Measurements from ENCODE around the gene CHRNA4.

CHRNA4 gene

DNA sequence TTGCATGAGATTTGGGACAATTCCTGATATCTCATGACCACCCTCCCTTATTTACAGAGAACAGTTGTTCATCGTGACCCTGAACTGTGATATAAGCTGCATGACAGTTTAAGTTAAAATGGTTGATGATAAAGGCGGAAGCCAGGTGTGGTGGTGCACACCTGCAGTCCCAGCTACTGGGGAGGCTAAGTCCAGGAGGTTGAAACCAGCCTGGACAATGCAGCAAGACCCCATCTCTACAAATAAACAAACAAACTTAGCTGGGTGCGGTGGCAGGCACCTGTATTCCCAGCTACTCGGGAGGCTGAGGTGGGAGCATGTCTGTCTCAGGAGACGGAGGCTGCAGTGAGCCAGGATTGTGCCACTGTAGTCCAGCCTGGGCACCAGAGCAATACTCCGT, 44.1 kb downstream of the CHRNA4 start:
- H3K27me3 ChIP-seq (ENCODE audit: insufficient read depth, insufficient read length), result no peaks in the 10 kb centered on the region
- H3K9me3 ChIP-seq (ENCODE audit: insufficient read depth, low read length), result no peaks in the 10 kb centered on the region

GRCh38 chr20:63316502-63316921, 44.6 kb downstream of the CHRNA4 start:
- no peaks in the 10 kb centered on the region for H3K9me3 ChIP-seq (ENCODE audit: insufficient read depth, low read length)
- H3K9ac ChIP-seq (ENCODE audit: insufficient read length, low read depth), result no peak overlapping the region
- H3K27me3 ChIP-seq (ENCODE audit: insufficient read depth, insufficient read length), result no peaks in the 10 kb centered on the region
- H3K4me1 ChIP-seq (ENCODE audit: insufficient read depth, insufficient read length), result peaks cover 8% of the 10 kb centered on the region
- H3K4me3 ChIP-seq (ENCODE audit: insufficient read length, low read depth), result no peak overlapping the region
- TF ChIP-seq SUZ12 (IDR thresholded peaks at IDR 0.05; ENCODE audit: extremely low read depth, insufficient read depth, insufficient read length) (no peak), ZNF274 (IDR thresholded peaks at IDR 0.05; ENCODE audit: low read depth, low read length) (no peak), YY1 (IDR thresholded peaks at IDR 0.05; ENCODE audit: insufficient read depth, insufficient read length) (no peak)
- DNase-seq (ENCODE audit: low read depth, low spot score), result no peak
- peaks cover 8% of the 10 kb centered on the region for H3K36me3 ChIP-seq (ENCODE audit: insufficient read depth, insufficient read length, low read length)

More for the DNA sequence above, 44.1 kb downstream of the CHRNA4 start:
- peaks cover 8% of the 10 kb centered on the region for H3K4me1 ChIP-seq (ENCODE audit: insufficient read depth, insufficient read length)
- H3K9ac ChIP-seq (ENCODE audit: insufficient read length, low read depth), result no peak overlapping the region
- peaks cover 8% of the 10 kb centered on the region for H3K36me3 ChIP-seq (ENCODE audit: insufficient read depth, insufficient read length, low read length)
- H3K4me3 ChIP-seq (ENCODE audit: insufficient read length, low read depth), result no peak overlapping the region
- TF ChIP-seq ZNF274 (IDR thresholded peaks at IDR 0.05; ENCODE audit: low read depth, low read length) (no peak), SUZ12 (IDR thresholded peaks at IDR 0.05; ENCODE audit: extremely low read depth, insufficient read depth, insufficient read length) (no peak), YY1 (IDR thresholded peaks at IDR 0.05; ENCODE audit: insufficient read depth, insufficient read length) (no peak)
- DNase-seq (ENCODE audit: low read depth, low spot score), result no peak

GRCh38 chr20:63315731-63316491, 45.2 kb downstream of the CHRNA4 start:
- no peak overlapping the region for H3K4me3 ChIP-seq (ENCODE audit: insufficient read length, low read depth)
- no peaks in the 10 kb centered on the region for H3K27me3 ChIP-seq (ENCODE audit: insufficient read depth, insufficient read length)
- peaks cover 8% of the 10 kb centered on the region for H3K4me1 ChIP-seq (ENCODE audit: insufficient read depth, insufficient read length)
- no peaks in the 10 kb centered on the region for H3K9me3 ChIP-seq (ENCODE audit: insufficient read depth, low read length)
- H3K9ac ChIP-seq (ENCODE audit: insufficient read length, low read depth), result no peak overlapping the region
- TF ChIP-seq SUZ12 (IDR thresholded peaks at IDR 0.05; ENCODE audit: extremely low read depth, insufficient read depth, insufficient read length) (no peak), YY1 (IDR thresholded peaks at IDR 0.05; ENCODE audit: insufficient read depth, insufficient read length) (no peak)
- peaks cover 8% of the 10 kb centered on the region for H3K36me3 ChIP-seq (ENCODE audit: insufficient read depth, insufficient read length, low read length)
- DNase-seq (ENCODE audit: low read depth, low spot score), result no peak

GRCh38 chr20:63315240-63315689, 45.9 kb downstream of the CHRNA4 start:
- H3K36me3 ChIP-seq (ENCODE audit: insufficient read depth, insufficient read length, low read length), result peaks cover 8% of the 10 kb centered on the region
- no peak overlapping the region for H3K4me3 ChIP-seq (ENCODE audit: insufficient read length, low read depth)
- no peak overlapping the region for H3K9ac ChIP-seq (ENCODE audit: insufficient read length, low read depth)
- no peak for TF ChIP-seq SUZ12 (IDR thresholded peaks at IDR 0.05; ENCODE audit: extremely low read depth, insufficient read depth, insufficient read length)
- TF ChIP-seq YY1 (IDR thresholded peaks at IDR 0.05; ENCODE audit: insufficient read depth, insufficient read length), result no peak
- no peak for TF ChIP-seq ZNF274 (IDR thresholded peaks at IDR 0.05; ENCODE audit: low read depth, low read length)
- no peaks in the 10 kb centered on the region for H3K27me3 ChIP-seq (ENCODE audit: insufficient read depth, insufficient read length)
- no peak for DNase-seq (ENCODE audit: low read depth, low spot score)
- no peaks in the 10 kb centered on the region for H3K9me3 ChIP-seq (ENCODE audit: insufficient read depth, low read length)
- peaks cover 8% of the 10 kb centered on the region for H3K4me1 ChIP-seq (ENCODE audit: insufficient read depth, insufficient read length)

DNA sequence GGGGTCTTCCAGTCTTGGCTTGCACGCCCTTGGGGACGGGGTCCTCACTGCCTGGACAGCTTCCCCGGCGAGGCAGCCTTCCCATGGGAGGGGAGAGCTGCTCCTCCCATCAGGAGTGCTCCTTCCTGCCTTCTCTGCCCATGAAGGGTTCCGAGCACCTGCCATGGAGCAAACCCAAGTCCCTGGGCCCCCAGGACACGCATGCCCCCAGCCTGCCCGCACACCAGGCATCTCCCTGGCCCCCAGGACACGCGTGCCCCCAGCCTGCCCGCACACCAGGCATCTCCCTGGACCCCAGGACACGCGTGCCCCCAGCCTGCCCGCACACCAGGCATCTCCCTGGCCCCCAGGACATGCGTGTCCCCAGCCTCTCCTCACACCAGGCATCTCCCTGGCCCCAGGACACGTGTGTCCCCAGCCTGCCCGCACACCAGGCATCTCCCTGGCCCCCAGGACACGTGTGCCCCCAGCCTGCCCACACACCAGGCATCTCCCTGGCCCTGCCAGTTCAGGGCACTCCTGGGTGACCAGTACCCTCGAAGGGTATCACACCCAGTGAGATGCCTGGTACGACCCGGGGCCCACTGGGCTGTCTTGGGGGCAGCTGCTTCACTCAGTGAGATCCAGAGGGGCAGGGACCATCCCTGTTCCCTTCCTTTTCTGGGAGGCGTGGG, 46.4 kb downstream of the CHRNA4 start:
- no peak for DNase-seq (ENCODE audit: low read depth, low spot score)
- Histone ChIP-seq H3K36me3 (ENCODE audit: insufficient read depth, insufficient read length, low read length) (peaks cover 8% of the 10 kb centered on the region), H3K9me3 (ENCODE audit: insufficient read depth, low read length) (no peaks in the 10 kb centered on the region), H3K9ac (ENCODE audit: insufficient read length, low read depth) (no peak overlapping the region), H3K27me3 (ENCODE audit: insufficient read depth, insufficient read length) (no peaks in the 10 kb centered on the region), H3K4me3 (ENCODE audit: insufficient read length, low read depth) (no peak overlapping the region), H3K4me1 (ENCODE audit: insufficient read depth, insufficient read length) (peaks cover 12% of the 10 kb centered on the region)
- no peak for TF ChIP-seq ZNF274 (IDR thresholded peaks at IDR 0.05; ENCODE audit: low read depth, low read length)
- no peak for TF ChIP-seq YY1 (IDR thresholded peaks at IDR 0.05; ENCODE audit: insufficient read depth, insufficient read length)
- TF ChIP-seq SUZ12 (IDR thresholded peaks at IDR 0.05; ENCODE audit: extremely low read depth, insufficient read depth, insufficient read length), result no peak

GRCh38 chr20:63314015-63314471, 47.1 kb downstream of the CHRNA4 start:
- Histone ChIP-seq H3K9me3 (ENCODE audit: insufficient read depth, low read length) (no peaks in the 10 kb centered on the region), H3K9ac (ENCODE audit: insufficient read length, low read depth) (no peak overlapping the region), H3K4me3 (ENCODE audit: insufficient read length, low read depth) (no peak overlapping the region), H3K36me3 (ENCODE audit: insufficient read depth, insufficient read length, low read length) (peaks cover 8% of the 10 kb centered on the region), H3K4me1 (ENCODE audit: insufficient read depth, insufficient read length) (peaks cover 16% of the 10 kb centered on the region), H3K27me3 (ENCODE audit: insufficient read depth, insufficient read length) (no peaks in the 10 kb centered on the region)
- no peak for TF ChIP-seq YY1 (IDR thresholded peaks at IDR 0.05; ENCODE audit: insufficient read depth, insufficient read length)
- TF ChIP-seq SUZ12 (IDR thresholded peaks at IDR 0.05; ENCODE audit: extremely low read depth, insufficient read depth, insufficient read length), result no peak
- no peak for TF ChIP-seq ZNF274 (IDR thresholded peaks at IDR 0.05; ENCODE audit: low read depth, low read length)
- no peak for DNase-seq (ENCODE audit: low read depth, low spot score)

DNA sequence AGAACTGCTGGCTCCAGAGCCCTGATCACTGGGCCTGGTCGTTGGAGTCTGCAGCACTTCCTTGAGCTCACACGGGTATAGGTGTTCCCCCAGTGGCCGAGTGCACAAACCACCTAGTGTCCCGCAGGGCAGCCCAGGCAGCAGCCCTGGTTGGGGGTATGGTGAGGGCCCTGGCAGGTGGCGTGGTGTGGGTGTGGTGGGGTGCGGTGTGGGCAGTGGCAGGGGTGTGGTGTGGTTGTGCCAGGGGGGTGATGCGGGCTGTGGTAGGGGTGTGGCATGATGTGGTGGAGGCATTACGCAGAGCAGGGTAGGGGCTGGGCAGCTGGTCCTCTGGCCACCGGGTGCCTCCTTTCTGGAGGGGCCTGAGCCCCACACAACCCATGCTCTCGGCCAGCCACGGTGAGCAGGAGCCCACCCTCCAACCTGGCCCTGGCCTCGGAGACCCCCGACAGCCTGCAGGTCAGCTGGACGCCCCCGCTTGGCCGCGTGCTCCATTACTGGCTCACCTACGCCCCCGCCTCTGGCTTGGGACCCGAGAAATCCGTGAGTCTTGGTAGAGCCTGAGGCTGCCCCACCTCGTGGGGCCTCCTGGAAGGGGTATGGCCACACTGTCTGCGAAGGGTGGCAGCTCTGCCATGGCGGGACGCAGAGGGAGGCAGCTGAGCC, 47.7 kb downstream of the CHRNA4 start:
- TF ChIP-seq ZNF274 (IDR thresholded peaks at IDR 0.05; ENCODE audit: low read depth, low read length), result no peak
- no peak for TF ChIP-seq YY1 (IDR thresholded peaks at IDR 0.05; ENCODE audit: insufficient read depth, insufficient read length)
- no peak for TF ChIP-seq SUZ12 (IDR thresholded peaks at IDR 0.05; ENCODE audit: extremely low read depth, insufficient read depth, insufficient read length)
- H3K36me3 ChIP-seq (ENCODE audit: insufficient read depth, insufficient read length, low read length), result peaks cover 8% of the 10 kb centered on the region
- no peak overlapping the region for H3K4me3 ChIP-seq (ENCODE audit: insufficient read length, low read depth)
- no peaks in the 10 kb centered on the region for H3K27me3 ChIP-seq (ENCODE audit: insufficient read depth, insufficient read length)
- H3K9ac ChIP-seq (ENCODE audit: insufficient read length, low read depth), result no peak overlapping the region
- DNase-seq (ENCODE audit: low read depth, low spot score), result no peak
- no peaks in the 10 kb centered on the region for H3K9me3 ChIP-seq (ENCODE audit: insufficient read depth, low read length)
- peaks cover 17% of the 10 kb centered on the region for H3K4me1 ChIP-seq (ENCODE audit: insufficient read depth, insufficient read length)

All from NT2/D1 (cell line).